Measurements from ENCODE around the gene NPR2. TPM values are rescaled to one million over a fixed set of nuclear protein-coding genes. Genes with fewer than 3 reads are reported as not detected.

Gene NPR2
- total RNA-seq, 2 experiments from 2014 or later = 12.4 to 13.4 TPM

DNA sequence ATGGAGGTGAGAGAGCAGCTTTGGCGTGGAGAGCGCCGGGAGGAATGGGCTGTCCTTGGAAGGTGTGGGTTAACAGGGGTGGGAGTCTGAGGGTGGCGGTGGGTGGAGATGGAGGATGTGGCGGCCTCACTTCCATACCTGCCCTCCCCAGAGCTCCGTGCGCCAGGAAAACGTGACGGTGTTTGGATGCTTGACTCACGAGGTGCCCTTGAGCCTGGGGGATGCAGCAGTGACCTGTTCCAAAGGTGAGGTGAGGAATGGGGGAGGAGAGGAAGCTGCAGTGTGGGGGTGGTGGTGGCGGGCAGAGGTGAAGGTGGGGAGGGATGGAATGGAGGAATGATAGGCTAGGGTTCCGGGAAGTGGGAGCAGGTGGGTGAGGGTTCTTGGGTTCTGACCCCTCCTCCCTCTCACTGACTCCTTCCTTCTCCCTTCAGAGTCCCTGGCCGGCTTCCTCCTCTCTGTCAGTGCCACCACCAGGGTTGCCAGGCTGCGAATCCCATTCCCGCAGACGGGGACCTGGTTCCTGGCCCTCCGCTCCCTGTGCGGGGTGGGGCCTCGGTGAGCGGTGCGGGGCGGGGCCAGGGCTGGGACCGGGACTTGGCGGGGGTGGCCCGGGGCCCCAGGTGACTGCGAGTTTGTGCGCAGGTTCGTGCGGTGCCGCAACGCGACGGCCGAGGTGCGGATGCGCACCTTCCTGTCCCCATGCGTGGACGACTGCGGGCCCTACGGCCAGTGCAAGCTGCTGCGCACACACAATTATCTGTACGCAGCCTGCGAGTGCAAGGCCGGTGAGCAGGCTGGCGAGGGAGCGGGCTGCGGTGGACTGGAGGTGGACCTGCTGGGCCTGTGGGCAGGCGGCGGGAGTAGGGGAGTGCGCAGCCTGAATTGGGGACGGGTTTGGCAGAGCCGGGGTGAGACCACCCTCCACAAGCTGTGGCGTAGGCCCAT, 54.7 kb downstream of the NPR2 start:
- ATAC-seq = no peak
- H3K36me3 Mint-ChIP-seq = no peaks in the 10 kb centered on the region
- no peaks in the 10 kb centered on the region for H3K27me3 Mint-ChIP-seq
- no peaks in the 10 kb centered on the region for H3K9me3 Mint-ChIP-seq (ENCODE audit: low read depth)
- H3K27ac Mint-ChIP-seq = no peak overlapping the region
- DNase-seq = no peak
- CTCF ChIA-PET = interaction anchor here (1.0 to 2.1 kb wide), 6 partner anchors 9 to 137 kb away, joined by 3 to 11 read pairs (median 6); no protein-coding TSS in a partner anchor
- H3K4me3 Mint-ChIP-seq = no peak overlapping the region
- peaks cover 34% of the 10 kb centered on the region for H3K4me1 Mint-ChIP-seq

- no peak overlapping the region for H3K4me3 Mint-ChIP-seq
Measured at GRCh38 chr9:35847792-35848572, 56.6 kb downstream of the NPR2 start.

GRCh38 chr9:35852267-35852815, 61.0 kb downstream of the NPR2 start:
- H3K27ac Mint-ChIP-seq = no peak overlapping the region
- H3K4me3 Mint-ChIP-seq = no peak overlapping the region
- H3K36me3 Mint-ChIP-seq = no peaks in the 10 kb centered on the region
- DNase-seq (peak; percentile 16), ATAC-seq (no peak)
- H3K27me3 Mint-ChIP-seq = no peaks in the 10 kb centered on the region
- CTCF ChIA-PET = interaction anchor here (0.8 to 2.1 kb wide), 3 partner anchors 19 to 26 kb away, joined by 3 to 6 read pairs (median 4); partner anchors contain the start of gene FAM221B
- no peaks in the 10 kb centered on the region for H3K9me3 Mint-ChIP-seq (ENCODE audit: low read depth)
- peaks cover 11% of the 10 kb centered on the region for H3K4me1 Mint-ChIP-seq

More at GRCh38 chr9:35847792-35848572, 56.6 kb downstream of the NPR2 start:
- peak overlapping the region; percentile 39 for H3K27ac Mint-ChIP-seq
- no peaks in the 10 kb centered on the region for H3K27me3 Mint-ChIP-seq
- H3K4me1 Mint-ChIP-seq = peaks cover 31% of the 10 kb centered on the region
- DNase-seq (peak; percentile 59), ATAC-seq (peak; percentile 78)
- CTCF ChIA-PET = interaction anchor here (0.9 to 1.6 kb wide), 4 partner anchors 12 to 190 kb away, joined by 3 to 6 read pairs (median 4); partner anchors contain the start of genes CCDC107 and RMRP
- no peaks in the 10 kb centered on the region for H3K9me3 Mint-ChIP-seq (ENCODE audit: low read depth)
- H3K36me3 Mint-ChIP-seq = no peaks in the 10 kb centered on the region

- peaks cover 3% of the 10 kb centered on the region for H3K4me1 Mint-ChIP-seq
- CTCF ChIA-PET = interaction anchor here (1.3 to 2.1 kb wide), 2 partner anchors 25 to 27 kb away, joined by 4 to 6 read pairs; partner anchors contain the start of gene FAM221B
Measured at GRCh38 chr9:35852876-35853865, 61.8 kb downstream of the NPR2 start.

DNA sequence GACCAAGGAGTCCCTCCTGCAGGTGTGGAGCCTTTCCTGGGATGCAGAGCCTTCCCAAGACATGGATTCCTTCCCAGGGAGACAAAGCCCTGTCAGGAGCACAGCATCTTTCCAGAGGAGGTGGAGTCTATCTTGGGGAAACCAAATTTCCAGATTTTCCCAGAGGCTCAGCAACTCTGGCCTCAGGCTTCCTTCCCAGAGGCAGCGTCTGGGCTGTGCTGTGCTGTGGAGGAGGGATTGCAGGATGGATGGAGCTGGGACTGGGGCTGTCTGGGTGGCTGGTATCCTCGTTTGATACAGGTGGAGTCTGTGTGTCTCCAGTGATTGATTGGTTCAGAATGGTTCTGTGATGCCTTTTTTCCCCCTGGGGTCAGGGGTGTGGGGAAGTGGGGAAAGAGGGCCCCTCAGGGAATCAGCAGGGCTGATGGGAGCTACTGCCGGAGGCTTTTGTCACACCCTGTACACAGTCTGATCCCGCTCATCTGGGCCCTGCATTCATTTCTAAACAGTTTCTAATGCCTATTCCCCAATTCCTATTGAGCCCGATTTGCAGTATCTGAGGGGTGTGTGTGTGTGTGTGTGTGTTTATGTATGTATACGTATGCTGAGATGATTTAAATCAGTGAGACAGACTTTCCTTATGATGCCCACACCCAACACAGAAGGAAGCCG, 62.8 kb downstream of the NPR2 start:
- no peaks in the 10 kb centered on the region for H3K9me3 Mint-ChIP-seq (ENCODE audit: low read depth)
- CTCF ChIA-PET = interaction anchor here (1.0 kb wide), 1 partner anchor 18 kb away, joined by 3 read pairs; no protein-coding TSS in a partner anchor
- no peak overlapping the region for H3K4me3 Mint-ChIP-seq
- H3K36me3 Mint-ChIP-seq = no peaks in the 10 kb centered on the region
- no peaks in the 10 kb centered on the region for H3K4me1 Mint-ChIP-seq
- no peak overlapping the region for H3K27ac Mint-ChIP-seq
- DNase-seq (no peak), ATAC-seq (no peak)
- H3K27me3 Mint-ChIP-seq = no peaks in the 10 kb centered on the region

More at GRCh38 chr9:35852876-35853865, 61.8 kb downstream of the NPR2 start:
- H3K9me3 Mint-ChIP-seq (ENCODE audit: low read depth) = no peaks in the 10 kb centered on the region
- no peaks in the 10 kb centered on the region for H3K36me3 Mint-ChIP-seq
- H3K4me3 Mint-ChIP-seq = no peak overlapping the region
- no peak overlapping the region for H3K27ac Mint-ChIP-seq
- no peaks in the 10 kb centered on the region for H3K27me3 Mint-ChIP-seq
- peak; percentile 28 for DNase-seq
- no peak for ATAC-seq

- CTCF ChIA-PET = interaction anchor here (0.7 kb wide), 1 partner anchor 22 kb away, joined by 3 read pairs; no protein-coding TSS in a partner anchor
- DNase-seq (no peak), ATAC-seq (no peak)
- no peaks in the 10 kb centered on the region for H3K9me3 Mint-ChIP-seq (ENCODE audit: low read depth)
- H3K27ac Mint-ChIP-seq = no peak overlapping the region
- H3K27me3 Mint-ChIP-seq = no peaks in the 10 kb centered on the region
- no peaks in the 10 kb centered on the region for H3K36me3 Mint-ChIP-seq
- no peak overlapping the region for H3K4me3 Mint-ChIP-seq
- no peaks in the 10 kb centered on the region for H3K4me1 Mint-ChIP-seq
Measured at GRCh38 chr9:35856206-35856605, 64.8 kb downstream of the NPR2 start.

DNA sequence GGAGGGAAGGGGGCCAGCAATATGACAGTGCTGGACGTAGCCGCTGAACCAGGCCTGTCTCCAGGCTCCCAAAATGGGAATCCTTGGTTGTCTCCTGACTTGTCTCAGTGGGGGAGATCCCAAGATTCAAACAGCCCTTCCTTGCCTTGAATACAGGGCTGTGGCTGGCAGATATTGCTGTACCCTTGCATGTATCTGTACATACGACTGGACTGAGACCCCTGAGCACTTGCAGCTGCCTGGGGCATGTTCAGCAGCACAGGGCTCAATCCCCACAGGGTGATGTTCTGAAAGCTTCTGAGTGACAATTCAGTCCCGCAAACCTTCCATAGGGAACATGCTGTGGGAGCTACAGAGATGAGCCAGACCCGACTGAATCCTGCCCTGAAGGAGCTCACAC, 65.5 kb downstream of the NPR2 start:
- CTCF ChIA-PET = interaction anchor here (0.7 to 1.5 kb wide), 2 partner anchors 21 to 31 kb away, joined by 3 to 4 read pairs; no protein-coding TSS in a partner anchor
- no peak for DNase-seq
- H3K4me3 Mint-ChIP-seq = no peak overlapping the region
- H3K27me3 Mint-ChIP-seq = no peaks in the 10 kb centered on the region
- no peaks in the 10 kb centered on the region for H3K4me1 Mint-ChIP-seq
- no peaks in the 10 kb centered on the region for H3K36me3 Mint-ChIP-seq
- no peak overlapping the region for H3K27ac Mint-ChIP-seq
- H3K9me3 Mint-ChIP-seq (ENCODE audit: low read depth) = no peaks in the 10 kb centered on the region
- ATAC-seq = no peak

- H3K27ac Mint-ChIP-seq = no peak overlapping the region
- ATAC-seq (no peak), DNase-seq (no peak)
- H3K9me3 Mint-ChIP-seq (ENCODE audit: low read depth) = no peaks in the 10 kb centered on the region
- H3K4me3 Mint-ChIP-seq = no peak overlapping the region
- H3K36me3 Mint-ChIP-seq = no peaks in the 10 kb centered on the region
- no peaks in the 10 kb centered on the region for H3K4me1 Mint-ChIP-seq
- no peaks in the 10 kb centered on the region for H3K27me3 Mint-ChIP-seq
- CTCF ChIA-PET = interaction anchor here (1.2 to 1.3 kb wide), 2 partner anchors 68 to 70 kb away, joined by 3 read pairs; no protein-coding TSS in a partner anchor
Measured at GRCh38 chr9:35858458-35858857, 67.1 kb downstream of the NPR2 start.

Other genes starting within 250 kb of the NPR2 start
- 10 to 100 TPM; 27.9 to 37.1 TPM for gene TESK1, start 186.3 kb upstream of the NPR2 start, total RNA-seq
- 10 to 100 TPM; 11.4 to 11.9 TPM for gene CD72, start 173.2 kb upstream of the NPR2 start, total RNA-seq
- 100 to 1,000 TPM; 144 to 155 TPM for gene SIT1, start 140.7 kb upstream of the NPR2 start, total RNA-seq
- gene RMRP, start 133.6 kb upstream of the NPR2 start, total RNA-seq = over 10,000 TPM in 1 of 2 experiments, 1,000 to 10,000 TPM in 1; 6,751 to 13,083 TPM
- 10 to 100 TPM; 28.7 to 29.4 TPM for gene CCDC107, start 133.3 kb upstream of the NPR2 start, total RNA-seq
- gene ARHGEF39, start 126.4 kb upstream of the NPR2 start, total RNA-seq = 10 to 100 TPM; 14.5 to 21.1 TPM
- gene CA9, start 117.7 kb upstream of the NPR2 start, total RNA-seq = under 1 TPM; 0.21 to 0.85 TPM
- 10 to 100 TPM in 1 of 2 experiments, 1 to 10 TPM in 1; 6.1 to 12.1 TPM for gene TPM2, start 101.7 kb upstream of the NPR2 start, total RNA-seq
- gene TLN1, start 59.4 kb upstream of the NPR2 start, total RNA-seq = 100 to 1,000 TPM; 372 to 374 TPM
- 10 to 100 TPM; 20.5 to 24.7 TPM for gene CREB3, start 58.9 kb upstream of the NPR2 start, total RNA-seq
- gene GBA2, start 42.4 kb upstream of the NPR2 start, total RNA-seq = 10 to 100 TPM; 57.7 to 58.8 TPM
- 10 to 100 TPM; 21.0 to 23.6 TPM for gene RGP1, start 42.3 kb upstream of the NPR2 start, total RNA-seq
- gene MSMP, start 37.3 kb upstream of the NPR2 start, total RNA-seq = not detected
- 1 to 10 TPM; 1.2 to 1.4 TPM for gene SPAG8, start 20.7 kb downstream of the NPR2 start, total RNA-seq
- gene HINT2, start 23.5 kb downstream of the NPR2 start, total RNA-seq = 10 to 100 TPM; 68.9 to 73.5 TPM
- not detected for gene FAM221B, start 37.1 kb downstream of the NPR2 start, total RNA-seq
- 1 to 10 TPM; 1.2 to 3.5 TPM for gene TMEM8B, start 37.6 kb downstream of the NPR2 start, total RNA-seq
- not detected for gene OR13J1, start 78.8 kb downstream of the NPR2 start, total RNA-seq
- gene HRCT1, start 114.6 kb downstream of the NPR2 start, total RNA-seq = not detected
- not detected for gene SPAAR, start 117.9 kb downstream of the NPR2 start, total RNA-seq
- gene OR2S2, start 166.6 kb downstream of the NPR2 start, total RNA-seq = not detected
- 1 to 10 TPM; 6.1 to 8.1 TPM for gene RECK, start 245.3 kb downstream of the NPR2 start, total RNA-seq